B cell (primary cell): ENCODE results near the gene ALMS1. TPM values are rescaled to one million over a fixed set of nuclear protein-coding genes. Genes with fewer than 3 reads are reported as not detected.

Source experiments
- ATAC-seq: fragments of 200-7000 bp; cut with Tn5 transposase; one replicate; pipeline ENCODE4 v1.10.0; 2021; ENCODE audit warnings: low read depth, mild to moderate bottlenecking, moderate number of reproducible peaks, moderate library complexity
- CTCF ChIA-PET: fragments of 350-600 bp; sonication (Branson Sonifier 250); formaldehyde crosslinking; loops from one replicate; lab custom pipeline; 2021; ENCODE audit warnings: antibody characterized with exemption, inconsistent platforms; lab: Charles Lee
- POLR2A ChIA-PET: fragments of 350-600 bp; sonication (Branson Sonifier 250); formaldehyde crosslinking; loops from one replicate; lab custom pipeline; 2021; ENCODE audit warnings: antibody characterized with exemption; lab: Charles Lee
- DNase-seq: peaks from one replicate; pipeline ENCODE4 v3.0.0; 2013
- H2AFZ ChIP-seq: 2 replicates; pipeline ENCODE4 v1.6.1; 2012; ENCODE audit warnings: mild to moderate bottlenecking, low read depth, low read length; ENCODE audit not compliant: insufficient read depth, poor library complexity, severe bottlenecking
- H3K27ac ChIP-seq, 2 donors: 1 replicate in 1 of 2; 2 replicates in 1 of 2; pipeline ENCODE4 v1.5.1; 2012 to 2013; ENCODE audit warnings: low read length in 2 of 2, mild to moderate bottlenecking in 2 of 2, moderate library complexity in 1 of 2
- H3K27me3 ChIP-seq, 4 experiments: fragments of 200-600 bp in 1 of 4; sonication (generic) in 1 of 4; replicated peaks in 1 of 4; 1 replicate in 2 of 4; 2 replicates in 2 of 4; pipeline versions ENCODE4 v1.6.1 to v1.7.0; 2013 to 2016; ENCODE audit warnings: low read length in 3 of 4, mild to moderate bottlenecking in 2 of 4, mixed read lengths in 1 of 4, moderate library complexity in 1 of 4; ENCODE audit not compliant: insufficient read depth in 4 of 4, control insufficient read depth in 3 of 4; ENCODE audit errors: control extremely low read depth in 1 of 4
- H3K36me3 ChIP-seq, 2 experiments: replicated peaks in 1 of 2; 1 replicate in 1 of 2; 2 replicates in 1 of 2; pipeline versions ENCODE4 v1.6.1 to v1.7.1; 2013; ENCODE audit warnings: low read length in 1 of 2; ENCODE audit not compliant: insufficient read depth in 2 of 2, control insufficient read depth in 1 of 2; ENCODE audit errors: control extremely low read depth in 1 of 2, extremely low read depth in 1 of 2
- H3K4me1 ChIP-seq, 2 donors: fragments of 200-600 bp in 1 of 2; sonication (generic) in 1 of 2; 1 replicate in 1 of 2; 2 replicates in 1 of 2; pipeline versions ENCODE4 v1.5.1 to v1.6.1; 2013 to 2017; ENCODE audit warnings: low read length in 2 of 2; ENCODE audit not compliant: control insufficient read depth in 2 of 2, insufficient read depth in 2 of 2
- H3K4me2 ChIP-seq: replicated peaks from 2 replicates; pipeline ENCODE3; 2012; ENCODE audit warnings: mild to moderate bottlenecking, low read depth, low read length; ENCODE audit not compliant: poor library complexity, severe bottlenecking
- H3K4me3 ChIP-seq, 5 experiments: fragments of 200-600 bp in 1 of 5; sonication (generic) in 1 of 5; 1 replicate in 3 of 5; 2 replicates in 2 of 5; pipeline versions ENCODE4 v1.5.1 to v1.7.0; 2011 to 2016; ENCODE audit warnings: low read length in 4 of 5, mild to moderate bottlenecking in 4 of 5, low read depth in 2 of 5, control low read depth in 1 of 5, moderate library complexity in 1 of 5; ENCODE audit not compliant: insufficient read depth in 1 of 5; ENCODE audit errors: control extremely low read depth in 1 of 5, extremely low read depth in 1 of 5
- H3K79me2 ChIP-seq: fragments of 200-600 bp; sonication (generic); one replicate; pipeline ENCODE4 v1.6.0; 2016; ENCODE audit warnings: low read length; ENCODE audit not compliant: control insufficient read depth, insufficient read depth
- H3K9ac ChIP-seq: fragments of 200-600 bp; sonication (generic); 2 replicates; pipeline ENCODE4 v1.6.1; 2017; ENCODE audit warnings: mild to moderate bottlenecking, low read length, moderate library complexity
- H3K9me3 ChIP-seq, 3 donors: one replicate each; pipeline versions ENCODE4 v1.6.1 to v1.7.1; 2013; ENCODE audit warnings: low read length in 2 of 3; ENCODE audit not compliant: control insufficient read depth in 2 of 3, insufficient read depth in 1 of 3; ENCODE audit errors: control extremely low read depth in 1 of 3
- H4K20me1 ChIP-seq: 2 replicates; pipeline ENCODE4 v1.6.0; 2012; ENCODE audit warnings: mild to moderate bottlenecking, low read length; ENCODE audit not compliant: insufficient read depth, control insufficient read depth, poor library complexity, severe bottlenecking
- H3K27ac Mint-ChIP-seq: one replicate; pipeline ENCODE4 v1.8.0; 2021; ENCODE audit warnings: mixed read lengths
- H3K27me3 Mint-ChIP-seq: one replicate; pipeline ENCODE4 v1.8.0; 2021; ENCODE audit warnings: mixed read lengths
- H3K4me1 Mint-ChIP-seq: one replicate; pipeline ENCODE4 v1.8.0; 2021; ENCODE audit warnings: mixed read lengths
- H3K4me3 Mint-ChIP-seq: one replicate; pipeline ENCODE4 v1.8.0; 2021; ENCODE audit warnings: mixed read lengths
- H3K9me3 Mint-ChIP-seq: one replicate; pipeline ENCODE4 v1.8.0; 2022; ENCODE audit warnings: mixed read lengths; ENCODE audit not compliant: insufficient read depth
- EZH2 ChIP-seq: IDR thresholded peaks from 2 replicates; pipeline ENCODE4 v1.6.1; 2012; ENCODE audit warnings: borderline replicate concordance, low read depth, mild to moderate bottlenecking, moderate library complexity, low read length; ENCODE audit not compliant: insufficient read depth, poor library complexity, severe bottlenecking
- WGBS: methylation state at CpG from one replicate; pipeline ENCODE4 v1.1.5; 2013; ENCODE audit warnings: missing lambda C conversion rate; ENCODE audit not compliant: insufficient coverage; 5-methylcytosine and 5-hydroxymethylcytosine counted together
- intact Hi-C: fragments of 100-400 bp; cut with micrococcal nuclease; formaldehyde crosslinking; loops from one replicate; pipeline ENCODE4 v1.10.0; 2022
- polyA plus RNA-seq: library from polyadenylated mRNA; depleted of rRNA; stranded (reverse); fragments of >200 nt; gene quantifications from 2 replicates; pipeline ENCODE4 v1.2.3, GENCODE V29; 2012
- total RNA-seq, 2 donors: library from RNA; stranded (reverse); fragments of 120-200 nt in 1 of 2; gene quantifications; 1 replicate in 1 of 2; 2 replicates in 1 of 2; pipeline versions ENCODE4 v1.2.3 to v1.2.4, GENCODE V29; 2013 to 2022
- TF ChIP-seq, protein P1 (sequence below): fragments of 200-600 bp; IDR thresholded peaks from one replicate; pipeline ENCODE4 v1.8.0; 2022; ENCODE audit warnings: antibody characterized with exemption, mild to moderate bottlenecking

The ALMS1 gene
- total and polyA plus RNA-seq, 2 donors (not counting 1 experiment from before 2014, with no cell fraction given), result 4.8 to 32.1 TPM

DNA sequence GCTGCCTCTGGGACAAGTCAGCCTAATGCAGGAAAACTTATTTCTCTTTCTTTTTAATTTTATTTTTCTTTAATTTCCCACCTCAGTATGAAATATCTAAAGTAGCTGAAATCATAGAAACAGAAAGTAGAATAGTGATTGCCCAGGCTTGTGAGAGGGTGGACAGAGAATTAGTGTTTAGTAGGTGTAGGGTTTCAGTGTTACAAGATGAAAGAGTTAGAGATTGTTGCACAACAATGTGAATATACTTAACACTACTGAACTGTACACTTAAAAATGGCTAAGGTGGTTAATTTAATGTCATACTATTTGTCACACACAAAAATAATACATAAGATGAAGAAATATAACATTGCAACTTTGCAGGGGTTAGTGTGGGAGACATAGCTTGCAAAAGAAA, 175.8 kb downstream of the ALMS1 start:
- Histone ChIP-seq H3K9me3 (no peaks in the 10 kb centered on the region), H3K27me3 (no peaks in the 10 kb centered on the region), H3K4me2 (no peak overlapping the region), H2AFZ (no peak overlapping the region), H3K9ac (no peak overlapping the region), H3K4me3 (no peak overlapping the region), H3K27ac (no peak overlapping the region), H4K20me1 (no peaks in the 10 kb centered on the region), H3K36me3 (peaks cover 2 to 3% of the 10 kb centered on the region in 2 experiments), H3K4me1 (no peaks in the 10 kb centered on the region), H3K79me2 (no peaks in the 10 kb centered on the region)
- no peak for TF ChIP-seq EZH2
- TF ChIP-seq, protein P1, sequence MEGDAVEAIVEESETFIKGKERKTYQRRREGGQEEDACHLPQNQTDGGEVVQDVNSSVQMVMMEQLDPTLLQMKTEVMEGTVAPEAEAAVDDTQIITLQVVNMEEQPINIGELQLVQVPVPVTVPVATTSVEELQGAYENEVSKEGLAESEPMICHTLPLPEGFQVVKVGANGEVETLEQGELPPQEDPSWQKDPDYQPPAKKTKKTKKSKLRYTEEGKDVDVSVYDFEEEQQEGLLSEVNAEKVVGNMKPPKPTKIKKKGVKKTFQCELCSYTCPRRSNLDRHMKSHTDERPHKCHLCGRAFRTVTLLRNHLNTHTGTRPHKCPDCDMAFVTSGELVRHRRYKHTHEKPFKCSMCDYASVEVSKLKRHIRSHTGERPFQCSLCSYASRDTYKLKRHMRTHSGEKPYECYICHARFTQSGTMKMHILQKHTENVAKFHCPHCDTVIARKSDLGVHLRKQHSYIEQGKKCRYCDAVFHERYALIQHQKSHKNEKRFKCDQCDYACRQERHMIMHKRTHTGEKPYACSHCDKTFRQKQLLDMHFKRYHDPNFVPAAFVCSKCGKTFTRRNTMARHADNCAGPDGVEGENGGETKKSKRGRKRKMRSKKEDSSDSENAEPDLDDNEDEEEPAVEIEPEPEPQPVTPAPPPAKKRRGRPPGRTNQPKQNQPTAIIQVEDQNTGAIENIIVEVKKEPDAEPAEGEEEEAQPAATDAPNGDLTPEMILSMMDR, result no peak
- POLR2A ChIA-PET, result no interaction called here
- DNase-seq (no peak), ATAC-seq (no peak)
- intact Hi-C loops, result no loop called here
- CTCF ChIA-PET, result no interaction called here
- no peak overlapping the region for H3K4me3 Mint-ChIP-seq
- no peaks in the 10 kb centered on the region for H3K9me3 Mint-ChIP-seq
- no peaks in the 10 kb centered on the region for H3K4me1 Mint-ChIP-seq
- H3K27ac Mint-ChIP-seq, result no peak overlapping the region
- no peaks in the 10 kb centered on the region for H3K27me3 Mint-ChIP-seq

DNA sequence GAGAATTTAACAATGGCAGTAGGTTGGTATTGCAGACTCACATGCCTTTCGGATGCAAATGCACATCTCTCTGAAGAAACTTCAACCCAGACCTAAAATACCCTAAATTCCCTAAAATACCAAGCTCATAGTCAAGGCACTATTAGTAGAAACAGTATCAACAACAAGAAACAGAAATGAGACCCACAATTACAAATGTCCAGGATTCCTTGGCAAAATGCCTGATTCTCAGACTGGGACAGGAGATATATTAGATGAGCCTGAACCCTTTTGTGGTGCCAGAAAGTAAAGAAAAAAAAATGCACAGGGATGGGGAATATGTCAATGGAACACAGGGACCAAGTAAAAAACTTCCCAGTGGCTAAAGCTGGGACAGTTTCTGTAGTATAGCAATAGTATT, 179.3 kb downstream of the ALMS1 start:
- CTCF ChIA-PET, result no interaction called here

More for the DNA sequence above, 179.3 kb downstream of the ALMS1 start:
- Mint-ChIP-seq H3K9me3 (no peaks in the 10 kb centered on the region), H3K27me3 (no peaks in the 10 kb centered on the region), H3K4me3 (no peak overlapping the region), H3K27ac (no peak overlapping the region), H3K4me1 (no peaks in the 10 kb centered on the region)
- DNase-seq (no peak), ATAC-seq (no peak)
- H3K36me3 ChIP-seq, result peaks cover 2 to 3% of the 10 kb centered on the region in 2 experiments
- 100% methylated on average over 1 of the region's 1 CpG for WGBS
- no peaks in the 10 kb centered on the region for H3K27me3 ChIP-seq
- TF ChIP-seq EZH2, result no peak
- TF ChIP-seq, protein P1, result no peak
- no peaks in the 10 kb centered on the region for H3K4me1 ChIP-seq
- no peak overlapping the region for H3K4me3 ChIP-seq
- no peaks in the 10 kb centered on the region for H3K79me2 ChIP-seq
- H3K9ac ChIP-seq, result no peak overlapping the region
- H3K4me2 ChIP-seq, result no peak overlapping the region
- POLR2A ChIA-PET, result no interaction called here
- no peaks in the 10 kb centered on the region for H4K20me1 ChIP-seq
- no peak overlapping the region for H2AFZ ChIP-seq
- intact Hi-C loops, result no loop called here
- H3K9me3 ChIP-seq, result no peaks in the 10 kb centered on the region
- no peak overlapping the region for H3K27ac ChIP-seq
